CD4-positive, alpha-beta memory T cell (primary cell): ENCODE results near the gene CTDNEP1. TPM values are rescaled to one million over a fixed set of nuclear protein-coding genes. Genes with fewer than 3 reads are reported as not detected.

ENCODE experiments used
- CTCF ChIA-PET: fragments of 350-600 bp; sonication (Branson Sonifier 250); formaldehyde crosslinking; loops from one replicate; lab custom pipeline; 2021; ENCODE audit warnings: inconsistent platforms; ENCODE audit not compliant: partially characterized antibody; lab: Charles Lee
- POLR2A ChIA-PET: fragments of 350-600 bp; sonication (Branson Sonifier 250); formaldehyde crosslinking; loops from one replicate; lab custom pipeline; 2021; ENCODE audit not compliant: partially characterized antibody; lab: Charles Lee
- DNase-seq, 5 donors: peaks; one replicate each; pipeline versions ENCODE4 v3.0.0 to v3.0.0-alpha.2; 2020 to 2022; ENCODE audit warnings: mixed read lengths in 1 of 5
- H3K27ac ChIP-seq: one replicate; pipeline ENCODE4 v1.7.0; 2013; ENCODE audit warnings: low read depth, low read length
- H3K27me3 ChIP-seq: 2 replicates; pipeline ENCODE4 v1.7.0; 2013; ENCODE audit warnings: mild to moderate bottlenecking, low read length, moderate library complexity; ENCODE audit not compliant: insufficient read depth
- H3K36me3 ChIP-seq: 2 replicates; pipeline ENCODE4 v1.7.0; 2013; ENCODE audit warnings: mild to moderate bottlenecking, low read length, moderate library complexity; ENCODE audit not compliant: insufficient read depth
- H3K4me1 ChIP-seq: 2 replicates; pipeline ENCODE4 v1.7.0; 2013; ENCODE audit warnings: mild to moderate bottlenecking, low read length, moderate library complexity; ENCODE audit not compliant: insufficient read depth
- H3K4me3 ChIP-seq, 2 donors: one replicate each; pipeline ENCODE4 v1.7.0; 2013; ENCODE audit warnings: low read length in 2 of 2, mild to moderate bottlenecking in 1 of 2
- H3K9me3 ChIP-seq, 2 donors: one replicate each; pipeline ENCODE4 v1.7.0; 2013; ENCODE audit warnings: low read length in 2 of 2, control low read depth in 1 of 2; ENCODE audit not compliant: control insufficient read depth in 1 of 2
- H3K27ac Mint-ChIP-seq, 7 donors: one replicate each; pipeline ENCODE4 v1.8.0; 2020 to 2021; ENCODE audit warnings: mixed read lengths in 7 of 7, mild to moderate bottlenecking in 6 of 7, inconsistent platforms in 3 of 7, moderate library complexity in 3 of 7
- H3K27me3 Mint-ChIP-seq, 2 donors: one replicate each; pipeline ENCODE4 v1.8.0; 2020 to 2021; ENCODE audit warnings: mixed read lengths in 2 of 2
- H3K36me3 Mint-ChIP-seq, 2 donors: one replicate each; pipeline ENCODE4 v1.8.0; 2020 to 2021; ENCODE audit warnings: mixed read lengths in 2 of 2, inconsistent platforms in 1 of 2, mild to moderate bottlenecking in 1 of 2
- H3K4me1 Mint-ChIP-seq, 4 donors: one replicate each; pipeline ENCODE4 v1.8.0; 2020 to 2021; ENCODE audit warnings: mixed read lengths in 4 of 4, mild to moderate bottlenecking in 1 of 4
- H3K4me3 Mint-ChIP-seq, 8 donors: one replicate each; pipeline ENCODE4 v1.8.0; 2020 to 2021; ENCODE audit warnings: mixed read lengths in 8 of 8, mild to moderate bottlenecking in 7 of 8, moderate library complexity in 6 of 8, inconsistent platforms in 3 of 8
- H3K9me3 Mint-ChIP-seq, 8 donors: one replicate each; pipeline ENCODE4 v1.8.0; 2020 to 2021; ENCODE audit warnings: mixed read lengths in 8 of 8, mild to moderate bottlenecking in 5 of 8, inconsistent platforms in 3 of 8, moderate library complexity in 1 of 8
- intact Hi-C: fragments of 100-400 bp; cut with micrococcal nuclease; formaldehyde crosslinking; loops from one replicate; pipeline ENCODE4 v1.15.1; 2023
- polyA plus RNA-seq, 2 donors: library from polyadenylated mRNA; unstranded; fragments of 300-500 nt; fragmentation: Illumina TruSeq; gene quantifications; one replicate each; pipeline ENCODE4 v1.2.3, GENCODE V29; 2021
- total RNA-seq, 2 experiments: library from RNA; stranded (reverse); gene quantifications; one replicate each; pipeline ENCODE4 v1.2.3, GENCODE V29; 2021

Gene CTDNEP1
- total and polyA plus RNA-seq, 4 experiments from 2014 or later = 42.4 to 157 (median 102) TPM

- H3K4me1 ChIP-seq = peaks cover 34% of the 10 kb centered on the region
- Mint-ChIP-seq H3K27ac (peak overlapping the region in 4 of 7 donors; percentile 53 to 94 (median 78)), H3K27me3 (no peaks in the 10 kb centered on the region), H3K9me3 (no peaks in the 10 kb centered on the region), H3K4me1 (peaks cover 19 to 43% (median 29%) of the 10 kb centered on the region in 4 donors), H3K36me3 (peaks cover 6 to 47% of the 10 kb centered on the region in 2 donors), H3K4me3 (peak overlapping the region in 1 of 8 donors; percentile 17)
- intact Hi-C loops = no loop called here
- no peak overlapping the region for H3K4me3 ChIP-seq
- H3K27me3 ChIP-seq = no peaks in the 10 kb centered on the region
- peak in 1 of 5 donors; percentile 17 for DNase-seq
- H3K9me3 ChIP-seq = no peaks in the 10 kb centered on the region
- ChIA-PET POLR2A (interaction anchor here (15.3 kb wide), 1 partner anchor 13 kb away, joined by 435 read pairs; the partner anchor contains the start of genes DVL2, GABARAP and PHF23), CTCF (interaction anchor here (2.2 to 5.9 kb wide), 4 partner anchors 10 to 75 kb away, joined by 6 to 79 read pairs (median 28); partner anchors contain the start of gene DVL2)
- H3K36me3 ChIP-seq = peaks cover 34% of the 10 kb centered on the region
- H3K27ac ChIP-seq = no peak overlapping the region
Observed at GRCh38 chr17:7222093-7222971, 29.2 kb downstream of the CTDNEP1 start.

DNA sequence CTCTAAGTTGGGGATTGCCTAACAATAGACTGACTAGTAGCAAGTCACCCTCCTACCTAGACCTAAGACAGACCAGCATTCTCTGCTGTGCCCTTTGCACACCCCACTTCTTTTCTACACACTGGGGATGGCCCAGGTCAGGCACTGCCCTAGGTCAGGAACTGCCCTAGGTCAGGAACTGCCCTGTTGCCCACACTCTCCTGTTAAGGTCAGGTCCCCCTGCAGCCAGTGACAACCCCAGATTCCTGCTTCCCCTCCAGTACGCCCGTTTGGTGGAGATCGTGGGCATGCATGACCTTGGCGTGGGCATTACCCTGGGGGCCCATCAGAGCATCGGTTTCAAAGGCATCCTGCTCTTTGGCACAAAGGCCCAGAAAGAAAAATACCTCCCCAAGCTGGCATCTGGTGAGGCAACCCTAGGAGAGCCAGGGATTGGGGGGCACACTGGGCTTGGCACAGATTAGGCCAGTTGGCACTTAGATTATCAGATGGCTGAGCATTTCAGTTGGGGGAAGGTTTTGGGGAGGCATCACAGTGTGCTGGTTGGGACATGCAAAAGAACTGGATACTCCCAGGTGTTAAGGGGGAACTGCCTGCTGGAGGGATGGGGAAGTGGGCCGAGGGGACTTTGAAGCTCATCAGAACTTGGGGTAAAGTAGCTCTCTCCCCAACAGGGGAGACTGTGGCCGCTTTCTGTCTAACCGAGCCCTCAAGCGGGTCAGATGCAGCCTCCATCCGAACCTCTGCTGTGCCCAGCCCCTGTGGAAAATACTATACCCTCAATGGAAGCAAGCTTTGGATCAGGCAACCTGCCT, 30.0 kb downstream of the CTDNEP1 start:
- H3K4me3 Mint-ChIP-seq = peak overlapping the region in 7 of 8 donors; percentile 11 to 98 (median 92)
- DNase-seq = peak in 1 of 5 donors; percentile 28
- H3K4me3 ChIP-seq = no peak overlapping the region
- ChIA-PET POLR2A (interaction anchor here (0.7 to 15.3 kb wide), 13 partner anchors 14 to 173 kb away, joined by 3 to 435 read pairs (median 5); partner anchors contain the start of genes ACAP1, DVL2, GABARAP and GPS2), CTCF (interaction anchor here (0.6 to 5.9 kb wide), 13 partner anchors 11 to 176 kb away, joined by 3 to 79 read pairs (median 6); partner anchors contain the start of genes ACAP1, DVL2, GABARAP and PHF23)
- H3K27me3 Mint-ChIP-seq = no peaks in the 10 kb centered on the region
- no peaks in the 10 kb centered on the region for H3K9me3 Mint-ChIP-seq
- H3K27ac ChIP-seq = peak overlapping the region; percentile 80
- peaks cover 26% of the 10 kb centered on the region for H3K36me3 ChIP-seq
- H3K9me3 ChIP-seq = no peaks in the 10 kb centered on the region
- peaks cover 40% of the 10 kb centered on the region for H3K4me1 ChIP-seq
- intact Hi-C loops = loop anchor here (1.0 to 2.0 kb wide), 2 partner anchors 59 to 75 kb away; partner anchors contain the start of gene SLC2A4
- H3K36me3 Mint-ChIP-seq = peaks cover 6 to 42% of the 10 kb centered on the region in 2 donors
- no peaks in the 10 kb centered on the region for H3K27me3 ChIP-seq
- peaks cover 20 to 48% (median 33%) of the 10 kb centered on the region in 4 donors for H3K4me1 Mint-ChIP-seq
- H3K27ac Mint-ChIP-seq = peak overlapping the region; percentile 93 to 98 (median 94)

DNA sequence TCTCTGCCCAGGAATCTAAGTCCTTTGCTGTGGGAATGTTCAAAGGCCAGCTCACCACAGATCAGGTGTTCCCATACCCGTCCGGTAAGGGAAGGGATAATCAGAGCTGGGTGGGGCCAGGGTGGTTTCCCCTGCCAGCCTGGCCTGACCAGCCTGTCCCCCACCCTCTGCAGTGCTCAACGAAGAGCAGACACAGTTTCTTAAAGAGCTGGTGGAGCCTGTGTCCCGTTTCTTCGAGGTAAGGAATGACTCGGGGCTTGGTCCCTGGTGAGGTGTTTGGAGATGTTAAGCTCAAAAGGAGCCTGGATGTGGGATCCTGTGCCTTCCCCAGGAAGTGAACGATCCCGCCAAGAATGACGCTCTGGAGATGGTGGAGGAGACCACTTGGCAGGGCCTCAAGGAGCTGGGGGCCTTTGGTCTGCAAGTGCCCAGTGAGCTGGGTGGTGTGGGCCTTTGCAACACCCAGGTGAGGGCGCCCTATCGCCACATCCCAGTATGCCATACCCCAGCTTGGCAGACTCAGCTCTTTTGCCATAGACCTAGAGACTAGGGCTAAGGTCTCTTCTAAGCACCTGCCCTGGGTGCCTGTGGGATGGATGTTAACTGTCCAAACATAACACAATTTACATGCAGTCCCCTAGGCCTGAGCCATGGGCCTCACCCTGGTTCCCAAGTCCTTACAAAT, 30.8 kb downstream of the CTDNEP1 start:
- Mint-ChIP-seq H3K36me3 (peaks cover 6 to 38% of the 10 kb centered on the region in 2 donors), H3K27me3 (no peaks in the 10 kb centered on the region), H3K4me3 (peak overlapping the region; percentile 87 to 98 (median 92)), H3K27ac (peak overlapping the region; percentile 93 to 98 (median 94)), H3K9me3 (no peaks in the 10 kb centered on the region), H3K4me1 (peaks cover 25 to 55% (median 39%) of the 10 kb centered on the region in 4 donors)
- ChIA-PET POLR2A (interaction anchor here (0.7 to 15.3 kb wide), 17 partner anchors 15 to 259 kb away, joined by 3 to 435 read pairs (median 5); partner anchors contain the start of genes ACAP1, DVL2, GABARAP and GPS2), CTCF (interaction anchor here (0.6 to 5.9 kb wide), 14 partner anchors 12 to 175 kb away, joined by 3 to 79 read pairs (median 5); partner anchors contain the start of genes ACAP1, DVL2, GABARAP and PHF23)
- peak; percentile 51 to 69 (median 57) for DNase-seq
- peak overlapping the region; percentile 80 for H3K27ac ChIP-seq
- peak overlapping the region; percentile 54 to 89 for H3K4me3 ChIP-seq
- no peaks in the 10 kb centered on the region for H3K27me3 ChIP-seq
- intact Hi-C loops = loop anchor here (1.0 to 2.0 kb wide), 2 partner anchors 60 to 76 kb away; partner anchors contain the start of gene SLC2A4
- H3K36me3 ChIP-seq = peaks cover 23% of the 10 kb centered on the region
- peaks cover 48% of the 10 kb centered on the region for H3K4me1 ChIP-seq
- H3K9me3 ChIP-seq = no peaks in the 10 kb centered on the region

DNA sequence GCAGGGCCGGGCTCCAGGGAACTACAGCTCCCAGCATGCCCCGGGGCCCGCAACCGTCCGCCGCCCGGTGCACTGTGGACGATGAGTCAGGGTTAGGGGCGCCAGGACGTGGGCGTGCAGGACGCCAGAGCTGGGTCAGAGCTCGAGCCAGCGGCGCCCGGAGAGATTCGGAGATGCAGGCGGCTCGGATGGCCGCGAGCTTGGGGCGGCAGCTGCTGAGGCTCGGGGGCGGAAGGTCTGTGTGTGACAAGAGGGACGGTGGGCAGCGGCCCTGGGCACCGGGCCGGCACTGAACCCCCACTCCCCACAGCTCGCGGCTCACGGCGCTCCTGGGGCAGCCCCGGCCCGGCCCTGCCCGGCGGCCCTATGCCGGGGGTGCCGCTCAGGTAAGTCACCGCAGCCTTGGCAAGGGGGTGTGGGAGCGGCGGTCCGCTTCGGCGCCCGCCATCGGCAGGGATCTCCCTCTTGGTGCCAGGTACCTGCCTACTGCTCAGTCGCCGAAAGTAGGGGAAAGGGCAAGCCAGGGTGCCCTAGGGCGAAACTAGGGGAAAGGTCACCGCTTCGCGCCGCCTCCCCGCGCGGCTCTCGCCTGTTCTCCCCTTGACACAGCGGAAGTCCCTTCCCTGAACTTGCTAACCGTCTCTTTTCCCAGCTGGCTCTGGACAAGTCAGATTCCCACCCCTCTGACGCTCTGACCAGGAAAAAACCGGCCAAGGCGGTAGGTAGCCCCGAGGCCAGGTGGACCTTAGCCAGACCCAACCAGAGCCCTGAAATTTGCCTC, 31.5 kb downstream of the CTDNEP1 start, which contains the start of the genes ACADVL and DLG4:
Gene ACADVL, plus strand, starts transcription at position 127 of the 781 bp plus-strand sequence. Its CDS starts 47 bp downstream, at position 174.
Gene DLG4, minus strand, starts transcription at position 25 of the 781 bp plus-strand sequence.
- Histone ChIP-seq H3K4me3 (peak within 1 kb of the TSS; percentile 54 to 89), H3K9me3 (no peaks in the 10 kb centered on the region), H3K27ac (peak within 1 kb of the TSS; percentile 80), H3K36me3 (peaks cover 23% of the 10 kb centered on the region), H3K4me1 (peaks cover 54% of the 10 kb centered on the region), H3K27me3 (no peaks in the 10 kb centered on the region)
- H3K4me1 Mint-ChIP-seq = peaks cover 27 to 62% (median 41%) of the 10 kb centered on the region in 4 donors
- no peaks in the 10 kb centered on the region for H3K9me3 Mint-ChIP-seq
- CTCF ChIA-PET = interaction anchor here (0.8 to 5.9 kb wide), 15 partner anchors 13 to 174 kb away, joined by 3 to 79 read pairs (median 5); partner anchors contain the start of genes ACAP1, DVL2, GABARAP and PHF23
- POLR2A ChIA-PET = interaction anchor here (0.5 to 15.3 kb wide), 23 partner anchors 12 to 364 kb away, joined by 3 to 435 read pairs (median 5); partner anchors contain the start of genes ACAP1, CTDNEP1, DVL2 and ELP5
- peaks cover 6 to 32% of the 10 kb centered on the region in 2 donors for H3K36me3 Mint-ChIP-seq
- intact Hi-C loops = loop anchor here (1.0 to 2.0 kb wide), 2 partner anchors 14 to 61 kb away; partner anchors contain the start of genes DVL2 and SLC2A4
- peak within 1 kb of the TSS; percentile 87 to 98 (median 92) for H3K4me3 Mint-ChIP-seq
- H3K27me3 Mint-ChIP-seq = no peaks in the 10 kb centered on the region
- DNase-seq = peak; percentile 54 to 77 (median 56)
- peak within 1 kb of the TSS; percentile 94 to 99 (median 98) for H3K27ac Mint-ChIP-seq

GRCh38 chr17:7219229-7219811, 32.2 kb downstream of the CTDNEP1 start:
- H3K4me1 ChIP-seq = peaks cover 59% of the 10 kb centered on the region
- no peaks in the 10 kb centered on the region for H3K9me3 ChIP-seq
- H3K36me3 Mint-ChIP-seq = peaks cover 6 to 31% of the 10 kb centered on the region in 2 donors
- H3K9me3 Mint-ChIP-seq = peaks cover 0 to 3% (median 0%) of the 10 kb centered on the region in 8 donors
- H3K27ac ChIP-seq = peak overlapping the region; percentile 80
- H3K36me3 ChIP-seq = peaks cover 23% of the 10 kb centered on the region
- no peaks in the 10 kb centered on the region for H3K27me3 ChIP-seq
- peaks cover 0 to 3% of the 10 kb centered on the region in 2 donors for H3K27me3 Mint-ChIP-seq
- H3K4me3 Mint-ChIP-seq = peak overlapping the region; percentile 81 to 98 (median 90)
- ChIA-PET POLR2A (interaction anchor here (0.5 to 15.3 kb wide), 16 partner anchors 12 to 364 kb away, joined by 3 to 435 read pairs (median 8); partner anchors contain the start of genes ACAP1, CTDNEP1, DVL2 and ELP5), CTCF (interaction anchor here (0.8 to 5.9 kb wide), 7 partner anchors 13 to 173 kb away, joined by 3 to 79 read pairs (median 5); partner anchors contain the start of genes DVL2 and GABARAP)
- intact Hi-C loops = loop anchor here (1.0 kb wide), 1 partner anchor 15 kb away; the partner anchor contains the start of gene DVL2
- peak in 1 of 5 donors; percentile 11 for DNase-seq
- H3K27ac Mint-ChIP-seq = peak overlapping the region; percentile 94 to 99 (median 98)
- peaks cover 28 to 69% (median 46%) of the 10 kb centered on the region in 4 donors for H3K4me1 Mint-ChIP-seq
- peak overlapping the region; percentile 54 to 89 for H3K4me3 ChIP-seq
